B cell (primary cell): ENCODE data around the gene EVPL. TPM values are rescaled to one million over a fixed set of nuclear protein-coding genes. Genes with fewer than 3 reads are reported as not detected.

Experiments
- ATAC-seq: fragments of 200-7000 bp; cut with Tn5 transposase; one replicate; pipeline ENCODE4 v1.10.0; 2021; ENCODE audit warnings: low read depth, mild to moderate bottlenecking, moderate number of reproducible peaks, moderate library complexity
- CTCF ChIA-PET: fragments of 350-600 bp; sonication (Branson Sonifier 250); formaldehyde crosslinking; loops from one replicate; lab custom pipeline; 2021; ENCODE audit warnings: antibody characterized with exemption, inconsistent platforms; lab: Charles Lee
- POLR2A ChIA-PET: fragments of 350-600 bp; sonication (Branson Sonifier 250); formaldehyde crosslinking; loops from one replicate; lab custom pipeline; 2021; ENCODE audit warnings: antibody characterized with exemption; lab: Charles Lee
- DNase-seq: peaks from one replicate; pipeline ENCODE4 v3.0.0; 2013
- H2AFZ ChIP-seq: 2 replicates; pipeline ENCODE4 v1.6.1; 2012; ENCODE audit warnings: mild to moderate bottlenecking, low read depth, low read length; ENCODE audit not compliant: insufficient read depth, poor library complexity, severe bottlenecking
- H3K27ac ChIP-seq, 2 donors: 1 replicate in 1 of 2; 2 replicates in 1 of 2; pipeline ENCODE4 v1.5.1; 2012 to 2013; ENCODE audit warnings: low read length in 2 of 2, mild to moderate bottlenecking in 2 of 2, moderate library complexity in 1 of 2
- H3K27me3 ChIP-seq, 4 experiments: fragments of 200-600 bp in 1 of 4; sonication (generic) in 1 of 4; replicated peaks in 1 of 4; 1 replicate in 2 of 4; 2 replicates in 2 of 4; pipeline versions ENCODE4 v1.6.1 to v1.7.0; 2013 to 2016; ENCODE audit warnings: low read length in 3 of 4, mild to moderate bottlenecking in 2 of 4, mixed read lengths in 1 of 4, moderate library complexity in 1 of 4; ENCODE audit not compliant: insufficient read depth in 4 of 4, control insufficient read depth in 3 of 4; ENCODE audit errors: control extremely low read depth in 1 of 4
- H3K36me3 ChIP-seq, 2 experiments: replicated peaks in 1 of 2; 1 replicate in 1 of 2; 2 replicates in 1 of 2; pipeline versions ENCODE4 v1.6.1 to v1.7.1; 2013; ENCODE audit warnings: low read length in 1 of 2; ENCODE audit not compliant: insufficient read depth in 2 of 2, control insufficient read depth in 1 of 2; ENCODE audit errors: control extremely low read depth in 1 of 2, extremely low read depth in 1 of 2
- H3K4me1 ChIP-seq, 2 donors: fragments of 200-600 bp in 1 of 2; sonication (generic) in 1 of 2; 1 replicate in 1 of 2; 2 replicates in 1 of 2; pipeline versions ENCODE4 v1.5.1 to v1.6.1; 2013 to 2017; ENCODE audit warnings: low read length in 2 of 2; ENCODE audit not compliant: control insufficient read depth in 2 of 2, insufficient read depth in 2 of 2
- H3K4me2 ChIP-seq: replicated peaks from 2 replicates; pipeline ENCODE3; 2012; ENCODE audit warnings: mild to moderate bottlenecking, low read depth, low read length; ENCODE audit not compliant: poor library complexity, severe bottlenecking
- H3K4me3 ChIP-seq, 5 experiments: fragments of 200-600 bp in 1 of 5; sonication (generic) in 1 of 5; 1 replicate in 3 of 5; 2 replicates in 2 of 5; pipeline versions ENCODE4 v1.5.1 to v1.7.0; 2011 to 2016; ENCODE audit warnings: low read length in 4 of 5, mild to moderate bottlenecking in 4 of 5, low read depth in 2 of 5, control low read depth in 1 of 5, moderate library complexity in 1 of 5; ENCODE audit not compliant: insufficient read depth in 1 of 5; ENCODE audit errors: control extremely low read depth in 1 of 5, extremely low read depth in 1 of 5
- H3K79me2 ChIP-seq: fragments of 200-600 bp; sonication (generic); one replicate; pipeline ENCODE4 v1.6.0; 2016; ENCODE audit warnings: low read length; ENCODE audit not compliant: control insufficient read depth, insufficient read depth
- H3K9ac ChIP-seq: fragments of 200-600 bp; sonication (generic); 2 replicates; pipeline ENCODE4 v1.6.1; 2017; ENCODE audit warnings: mild to moderate bottlenecking, low read length, moderate library complexity
- H3K9me3 ChIP-seq, 3 donors: one replicate each; pipeline versions ENCODE4 v1.6.1 to v1.7.1; 2013; ENCODE audit warnings: low read length in 2 of 3; ENCODE audit not compliant: control insufficient read depth in 2 of 3, insufficient read depth in 1 of 3; ENCODE audit errors: control extremely low read depth in 1 of 3
- H4K20me1 ChIP-seq: 2 replicates; pipeline ENCODE4 v1.6.0; 2012; ENCODE audit warnings: mild to moderate bottlenecking, low read length; ENCODE audit not compliant: insufficient read depth, control insufficient read depth, poor library complexity, severe bottlenecking
- H3K27ac Mint-ChIP-seq: one replicate; pipeline ENCODE4 v1.8.0; 2021; ENCODE audit warnings: mixed read lengths
- H3K27me3 Mint-ChIP-seq: one replicate; pipeline ENCODE4 v1.8.0; 2021; ENCODE audit warnings: mixed read lengths
- H3K4me1 Mint-ChIP-seq: one replicate; pipeline ENCODE4 v1.8.0; 2021; ENCODE audit warnings: mixed read lengths
- H3K4me3 Mint-ChIP-seq: one replicate; pipeline ENCODE4 v1.8.0; 2021; ENCODE audit warnings: mixed read lengths
- H3K9me3 Mint-ChIP-seq: one replicate; pipeline ENCODE4 v1.8.0; 2022; ENCODE audit warnings: mixed read lengths; ENCODE audit not compliant: insufficient read depth
- EZH2 ChIP-seq: IDR thresholded peaks from 2 replicates; pipeline ENCODE4 v1.6.1; 2012; ENCODE audit warnings: borderline replicate concordance, low read depth, mild to moderate bottlenecking, moderate library complexity, low read length; ENCODE audit not compliant: insufficient read depth, poor library complexity, severe bottlenecking
- WGBS: methylation state at CpG from one replicate; pipeline ENCODE4 v1.1.5; 2013; ENCODE audit warnings: missing lambda C conversion rate; ENCODE audit not compliant: insufficient coverage; 5-methylcytosine and 5-hydroxymethylcytosine counted together
- intact Hi-C: fragments of 100-400 bp; cut with micrococcal nuclease; formaldehyde crosslinking; loops from one replicate; pipeline ENCODE4 v1.10.0; 2022
- polyA plus RNA-seq: library from polyadenylated mRNA; depleted of rRNA; stranded (reverse); fragments of >200 nt; gene quantifications from 2 replicates; pipeline ENCODE4 v1.2.3, GENCODE V29; 2012
- total RNA-seq, 2 donors: library from RNA; stranded (reverse); fragments of 120-200 nt in 1 of 2; gene quantifications; 1 replicate in 1 of 2; 2 replicates in 1 of 2; pipeline versions ENCODE4 v1.2.3 to v1.2.4, GENCODE V29; 2013 to 2022
- TF ChIP-seq, protein P1 (sequence below): fragments of 200-600 bp; IDR thresholded peaks from one replicate; pipeline ENCODE4 v1.8.0; 2022; ENCODE audit warnings: antibody characterized with exemption, mild to moderate bottlenecking

EVPL gene
- total and polyA plus RNA-seq, 2 donors (not counting 1 experiment from before 2014, with no cell fraction given): not detected

DNA sequence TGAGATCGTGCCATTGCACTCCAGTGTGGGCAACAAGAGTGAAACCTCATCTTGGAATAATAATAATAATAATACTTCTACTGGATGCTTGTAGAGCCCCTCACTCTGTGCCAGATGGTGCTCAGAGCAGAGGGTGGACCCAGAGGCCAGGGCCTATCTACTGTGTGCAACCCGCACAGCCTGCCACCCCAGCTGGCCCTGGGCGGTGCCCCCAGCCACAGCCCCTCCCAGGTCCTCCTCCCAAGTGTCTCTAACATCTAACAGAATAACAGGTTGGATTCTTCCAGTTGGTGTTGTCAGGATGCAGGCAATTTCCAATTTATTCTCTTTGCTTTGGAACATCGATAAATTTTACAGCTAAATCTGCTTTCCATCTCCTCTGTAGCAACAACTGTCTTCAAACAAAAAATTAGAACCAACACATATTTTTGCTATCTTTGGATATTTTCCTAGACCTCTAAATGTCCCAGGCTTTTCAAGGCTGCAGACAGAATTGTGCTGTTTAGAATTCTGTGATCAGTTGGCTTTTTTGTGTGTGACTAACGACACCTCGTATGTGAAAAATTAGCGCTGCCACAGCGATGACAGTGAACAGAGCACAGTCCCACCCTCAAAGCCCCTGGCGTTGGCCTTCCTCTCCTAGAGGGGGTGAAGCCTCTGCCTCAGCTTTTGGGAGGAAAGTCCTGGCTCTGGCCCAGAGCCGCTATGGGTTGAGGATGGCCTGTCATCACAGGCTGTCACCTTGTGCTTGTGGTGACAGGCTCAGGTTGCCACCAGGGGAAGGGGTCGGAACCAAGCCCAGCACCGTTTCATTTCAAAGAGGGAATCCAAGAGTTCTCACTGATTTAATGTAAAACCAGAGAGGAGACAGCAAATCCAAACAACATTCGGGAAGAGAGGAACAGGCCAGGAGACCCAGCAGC is 7.6 kb upstream of the EVPL start:
- TF ChIP-seq EZH2: no peak
- TF ChIP-seq, protein P1, sequence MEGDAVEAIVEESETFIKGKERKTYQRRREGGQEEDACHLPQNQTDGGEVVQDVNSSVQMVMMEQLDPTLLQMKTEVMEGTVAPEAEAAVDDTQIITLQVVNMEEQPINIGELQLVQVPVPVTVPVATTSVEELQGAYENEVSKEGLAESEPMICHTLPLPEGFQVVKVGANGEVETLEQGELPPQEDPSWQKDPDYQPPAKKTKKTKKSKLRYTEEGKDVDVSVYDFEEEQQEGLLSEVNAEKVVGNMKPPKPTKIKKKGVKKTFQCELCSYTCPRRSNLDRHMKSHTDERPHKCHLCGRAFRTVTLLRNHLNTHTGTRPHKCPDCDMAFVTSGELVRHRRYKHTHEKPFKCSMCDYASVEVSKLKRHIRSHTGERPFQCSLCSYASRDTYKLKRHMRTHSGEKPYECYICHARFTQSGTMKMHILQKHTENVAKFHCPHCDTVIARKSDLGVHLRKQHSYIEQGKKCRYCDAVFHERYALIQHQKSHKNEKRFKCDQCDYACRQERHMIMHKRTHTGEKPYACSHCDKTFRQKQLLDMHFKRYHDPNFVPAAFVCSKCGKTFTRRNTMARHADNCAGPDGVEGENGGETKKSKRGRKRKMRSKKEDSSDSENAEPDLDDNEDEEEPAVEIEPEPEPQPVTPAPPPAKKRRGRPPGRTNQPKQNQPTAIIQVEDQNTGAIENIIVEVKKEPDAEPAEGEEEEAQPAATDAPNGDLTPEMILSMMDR: no peak
- H3K36me3 ChIP-seq: peaks cover 8 to 18% of the 10 kb centered on the region in 2 experiments
- Mint-ChIP-seq H3K27me3 (no peaks in the 10 kb centered on the region), H3K4me1 (peaks cover 3% of the 10 kb centered on the region), H3K9me3 (no peaks in the 10 kb centered on the region), H3K4me3 (no peak overlapping the region), H3K27ac (no peak overlapping the region)
- H3K27me3 ChIP-seq: no peaks in the 10 kb centered on the region
- no peak overlapping the region for H3K4me3 ChIP-seq
- ChIA-PET POLR2A (no interaction called here), CTCF (interaction anchor here (1.0 kb wide), 1 partner anchor 21 kb away, joined by 3 read pairs; no protein-coding TSS in a partner anchor)
- ATAC-seq: no peak
- no peak overlapping the region for H3K9ac ChIP-seq
- H2AFZ ChIP-seq: no peak overlapping the region
- intact Hi-C loops: no loop called here
- DNase-seq: no peak
- H3K79me2 ChIP-seq: no peaks in the 10 kb centered on the region
- no peaks in the 10 kb centered on the region for H3K9me3 ChIP-seq
- no peak overlapping the region for H3K4me2 ChIP-seq
- H3K27ac ChIP-seq: no peak overlapping the region
- no peaks in the 10 kb centered on the region for H4K20me1 ChIP-seq
- peaks cover 3% of the 10 kb centered on the region in 2 donors for H3K4me1 ChIP-seq
- WGBS: 97% methylated on average over 12 of the region's 13 CpGs

DNA sequence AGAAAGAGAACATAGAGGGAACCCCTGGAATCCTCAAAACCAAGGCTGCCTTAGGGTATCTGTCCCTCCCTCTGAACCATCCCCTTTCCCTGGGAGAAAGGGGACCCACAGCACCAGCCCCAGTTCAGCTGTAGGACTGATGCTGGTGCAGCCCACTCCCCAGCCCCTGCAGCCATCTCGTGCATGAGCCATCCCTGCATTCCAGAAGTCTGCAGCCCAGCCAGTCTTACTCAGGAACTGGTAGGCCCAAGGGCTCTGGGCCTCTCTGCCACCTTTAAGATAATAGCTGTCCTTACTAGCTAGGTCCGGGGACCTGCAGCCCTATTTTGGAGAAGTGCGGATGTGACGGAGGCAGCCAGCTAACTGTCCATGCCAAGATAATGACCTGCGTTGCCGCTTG is 6.0 kb upstream of the EVPL start:
- Histone ChIP-seq H3K27me3 (peaks cover 0 to 2% (median 0%) of the 10 kb centered on the region in 4 experiments), H2AFZ (no peak overlapping the region), H3K4me1 (peaks cover 8 to 9% of the 10 kb centered on the region in 2 donors), H3K4me2 (no peak overlapping the region), H3K9me3 (no peaks in the 10 kb centered on the region), H3K4me3 (no peak overlapping the region), H3K79me2 (no peaks in the 10 kb centered on the region), H4K20me1 (no peaks in the 10 kb centered on the region), H3K9ac (no peak overlapping the region), H3K36me3 (peaks cover 0 to 4% of the 10 kb centered on the region in 2 experiments), H3K27ac (no peak overlapping the region)
- intact Hi-C loops: no loop called here
- Mint-ChIP-seq H3K27me3 (no peaks in the 10 kb centered on the region), H3K9me3 (no peaks in the 10 kb centered on the region), H3K4me3 (no peak overlapping the region), H3K27ac (no peak overlapping the region), H3K4me1 (peaks cover 8% of the 10 kb centered on the region)
- TF ChIP-seq, protein P1: no peak
- no peak for TF ChIP-seq EZH2
- WGBS: 98% methylated on average over 6 of the region's 6 CpGs
- no peak for ATAC-seq
- DNase-seq: no peak
- ChIA-PET CTCF (no interaction called here), POLR2A (no interaction called here)
